Neural cell (in vitro differentiated cells): ENCODE measurements around the gene KIF1B. TPM values are rescaled to one million over a fixed set of nuclear protein-coding genes. Genes with fewer than 3 reads are reported as not detected.

Experiments
- H2AFZ ChIP-seq: fragments of 200-600, 300-800 bp; sonication (generic), shearing (Covaris generic); 2 replicates; pipeline ENCODE4 v1.6.0; 2014; ENCODE audit warnings: low read depth, mild to moderate bottlenecking, antibody characterized with exemption, low read length, moderate library complexity
- H3F3A ChIP-seq: fragments of 200-600 bp; shearing (Covaris generic); 2 replicates; pipeline ENCODE4 v1.6.1; 2016; ENCODE audit warnings: mild to moderate bottlenecking, moderate library complexity, mixed read lengths, antibody characterized with exemption, low read length; ENCODE audit not compliant: insufficient read depth, poor library complexity, severe bottlenecking
- H3K27ac ChIP-seq: fragments of 200-600, 300-800 bp; sonication (generic), shearing (Covaris generic); 2 replicates; pipeline ENCODE4 v1.5.1; 2014; ENCODE audit warnings: mild to moderate bottlenecking, low read length, moderate library complexity
- H3K27me3 ChIP-seq: fragments of 300-800, 200-600 bp; sonication (generic), shearing (Covaris generic); 2 replicates; pipeline ENCODE4 v1.6.0; 2014; ENCODE audit warnings: mild to moderate bottlenecking, low read depth, low read length, moderate library complexity; ENCODE audit not compliant: insufficient read depth
- H3K36me3 ChIP-seq: fragments of 300-800, 200-600 bp; sonication (generic), shearing (Covaris generic); 2 replicates; pipeline ENCODE4 v1.5.1; 2014; ENCODE audit warnings: mild to moderate bottlenecking, antibody characterized with exemption, low read length, moderate library complexity; ENCODE audit not compliant: insufficient read depth
- H3K4me2 ChIP-seq: fragments of 300-800, 200-600 bp; sonication (generic), shearing (Covaris generic); 2 replicates; pipeline ENCODE4 v1.6.0; 2014; ENCODE audit warnings: mild to moderate bottlenecking, low read length
- H3K4me3 ChIP-seq: fragments of 300-800, 200-600 bp; sonication (generic), shearing (Covaris generic); 2 replicates; pipeline ENCODE4 v1.5.1; 2014; ENCODE audit warnings: mild to moderate bottlenecking, low read length, moderate library complexity
- H3K79me2 ChIP-seq: fragments of 200-600 bp; shearing (Covaris generic); replicated peaks from 2 replicates; pipeline ENCODE4 v1.6.0; 2014; ENCODE audit warnings: mild to moderate bottlenecking, low read length, moderate library complexity; ENCODE audit not compliant: insufficient read depth
- H3K9ac ChIP-seq: fragments of 300-800, 200-600 bp; sonication (generic), shearing (Covaris generic); 2 replicates; pipeline ENCODE4 v1.6.1; 2016; ENCODE audit warnings: mild to moderate bottlenecking, low read length, mixed read lengths
- H3K9me2 ChIP-seq: fragments of 200-600 bp; shearing (Covaris generic); 2 replicates; pipeline ENCODE4 v1.6.1; 2016; ENCODE audit warnings: mild to moderate bottlenecking, low read length, mixed read lengths; ENCODE audit not compliant: insufficient read depth
- H3K9me3 ChIP-seq: fragments of 200-600, 300-800 bp; sonication (generic), shearing (Covaris generic); 2 replicates; pipeline ENCODE4 v1.6.1; 2016; ENCODE audit warnings: mild to moderate bottlenecking, mixed run types, low read length, moderate library complexity, mixed read lengths
- H4K20me1 ChIP-seq: fragments of 200-600 bp; shearing (Covaris generic); 2 replicates; pipeline ENCODE4 v1.6.1; 2016; ENCODE audit warnings: mild to moderate bottlenecking, mixed run types; ENCODE audit not compliant: insufficient read depth
- CTCF ChIP-seq: fragments of 450-650 bp; IDR thresholded peaks from 2 replicates; pipeline ENCODE4 v1.5.1; 2014; ENCODE audit warnings: antibody characterized with exemption, mild to moderate bottlenecking, moderate library complexity; ENCODE audit not compliant: poor library complexity, severe bottlenecking
- EP300 ChIP-seq: fragments of 450-650 bp; conservative IDR thresholded peaks from 2 replicates; pipeline ENCODE4 v1.6.1; 2014; ENCODE audit warnings: antibody characterized with exemption, mild to moderate bottlenecking, moderate library complexity; ENCODE audit not compliant: poor library complexity, severe bottlenecking
- EZH2 ChIP-seq: fragments of 200-600, 300-800 bp; shearing (Covaris generic), sonication (generic); IDR thresholded peaks from 2 replicates; pipeline ENCODE4 v1.6.1; 2014; ENCODE audit warnings: antibody characterized with exemption, low read length, borderline replicate concordance, mild to moderate bottlenecking; ENCODE audit not compliant: insufficient read depth, poor library complexity, severe bottlenecking
- MXI1 ChIP-seq: fragments of 450-650 bp; conservative IDR thresholded peaks from 2 replicates; pipeline ENCODE4 v1.6.1; 2014; ENCODE audit warnings: antibody characterized with exemption, mild to moderate bottlenecking; ENCODE audit not compliant: poor library complexity, severe bottlenecking
- POLR2AphosphoS5 ChIP-seq: IDR thresholded peaks from 2 replicates; pipeline ENCODE4 v1.6.1; 2012
- RAD21 ChIP-seq: fragments of 450-650 bp; conservative IDR thresholded peaks from 2 replicates; pipeline ENCODE4 v1.6.1; 2014; ENCODE audit warnings: antibody characterized with exemption, mild to moderate bottlenecking, moderate library complexity
- SMC3 ChIP-seq: fragments of 450-650 bp; conservative IDR thresholded peaks from 2 replicates; pipeline ENCODE4 v1.6.1; 2014; ENCODE audit warnings: antibody characterized with exemption, mild to moderate bottlenecking, moderate library complexity; ENCODE audit not compliant: poor library complexity
- TAF1 ChIP-seq: IDR thresholded peaks from 2 replicates; pipeline ENCODE4 v1.6.1; 2012; ENCODE audit warnings: low read depth
- polyA plus RNA-seq: library from polyadenylated mRNA; depleted of rRNA; stranded (reverse); fragments of >200 nt; gene quantifications from 2 replicates; pipeline ENCODE4 v1.2.3, GENCODE V29; 2014
- TF ChIP-seq, protein P1 (sequence below): IDR thresholded peaks from 2 replicates; pipeline ENCODE4 v1.6.1; 2012; ENCODE audit warnings: borderline replicate concordance

KIF1B gene
- polyA plus RNA-seq, 1 donor from 2014 or later, result 76.4 TPM

DNA sequence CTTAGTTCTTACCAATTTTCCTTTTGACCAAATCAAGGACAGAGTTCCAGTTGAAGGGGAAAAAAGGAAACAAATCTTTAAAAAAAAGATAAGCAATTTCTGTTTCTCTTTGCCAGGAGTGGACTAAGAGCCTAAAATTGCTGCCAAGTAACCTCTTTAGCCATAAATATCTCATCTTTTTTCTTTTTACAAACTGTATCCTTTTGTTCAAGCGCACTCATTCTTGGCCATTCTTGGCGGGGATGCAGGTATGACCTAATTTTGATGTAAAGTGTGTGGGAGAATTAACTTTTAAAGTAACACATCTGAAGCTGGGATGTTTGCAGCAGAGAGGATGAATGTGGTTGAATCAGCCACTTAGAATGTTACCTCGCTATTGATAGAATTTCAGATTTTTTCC lies 13.4 kb upstream of the KIF1B start:
- Histone ChIP-seq H3K27me3 (no peaks in the 10 kb centered on the region), H3K9me3 (no peaks in the 10 kb centered on the region), H3K4me2 (no peak overlapping the region), H3K79me2 (no peaks in the 10 kb centered on the region), H3K9ac (no peak overlapping the region), H3K36me3 (no peaks in the 10 kb centered on the region), H3F3A (no peaks in the 10 kb centered on the region), H4K20me1 (no peaks in the 10 kb centered on the region), H3K4me3 (no peak overlapping the region), H3K27ac (no peak overlapping the region), H2AFZ (no peak overlapping the region), H3K9me2 (no peaks in the 10 kb centered on the region)
- TF ChIP-seq EP300 (no peak), CTCF (no peak), MXI1 (no peak), RAD21 (no peak), TAF1 (no peak), EZH2 (no peak), SMC3 (no peak)
- TF ChIP-seq, protein P1, sequence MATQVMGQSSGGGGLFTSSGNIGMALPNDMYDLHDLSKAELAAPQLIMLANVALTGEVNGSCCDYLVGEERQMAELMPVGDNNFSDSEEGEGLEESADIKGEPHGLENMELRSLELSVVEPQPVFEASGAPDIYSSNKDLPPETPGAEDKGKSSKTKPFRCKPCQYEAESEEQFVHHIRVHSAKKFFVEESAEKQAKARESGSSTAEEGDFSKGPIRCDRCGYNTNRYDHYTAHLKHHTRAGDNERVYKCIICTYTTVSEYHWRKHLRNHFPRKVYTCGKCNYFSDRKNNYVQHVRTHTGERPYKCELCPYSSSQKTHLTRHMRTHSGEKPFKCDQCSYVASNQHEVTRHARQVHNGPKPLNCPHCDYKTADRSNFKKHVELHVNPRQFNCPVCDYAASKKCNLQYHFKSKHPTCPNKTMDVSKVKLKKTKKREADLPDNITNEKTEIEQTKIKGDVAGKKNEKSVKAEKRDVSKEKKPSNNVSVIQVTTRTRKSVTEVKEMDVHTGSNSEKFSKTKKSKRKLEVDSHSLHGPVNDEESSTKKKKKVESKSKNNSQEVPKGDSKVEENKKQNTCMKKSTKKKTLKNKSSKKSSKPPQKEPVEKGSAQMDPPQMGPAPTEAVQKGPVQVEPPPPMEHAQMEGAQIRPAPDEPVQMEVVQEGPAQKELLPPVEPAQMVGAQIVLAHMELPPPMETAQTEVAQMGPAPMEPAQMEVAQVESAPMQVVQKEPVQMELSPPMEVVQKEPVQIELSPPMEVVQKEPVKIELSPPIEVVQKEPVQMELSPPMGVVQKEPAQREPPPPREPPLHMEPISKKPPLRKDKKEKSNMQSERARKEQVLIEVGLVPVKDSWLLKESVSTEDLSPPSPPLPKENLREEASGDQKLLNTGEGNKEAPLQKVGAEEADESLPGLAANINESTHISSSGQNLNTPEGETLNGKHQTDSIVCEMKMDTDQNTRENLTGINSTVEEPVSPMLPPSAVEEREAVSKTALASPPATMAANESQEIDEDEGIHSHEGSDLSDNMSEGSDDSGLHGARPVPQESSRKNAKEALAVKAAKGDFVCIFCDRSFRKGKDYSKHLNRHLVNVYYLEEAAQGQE, result no peak

- no peaks in the 10 kb centered on the region for H3F3A ChIP-seq
- H3K9me3 ChIP-seq, result no peaks in the 10 kb centered on the region
- H3K36me3 ChIP-seq, result no peaks in the 10 kb centered on the region
- no peaks in the 10 kb centered on the region for H3K27me3 ChIP-seq
- no peak overlapping the region for H3K9ac ChIP-seq
- TF ChIP-seq EP300 (no peak), EZH2 (no peak), MXI1 (no peak), POLR2AphosphoS5 (no peak), RAD21 (no peak), TAF1 (no peak), CTCF (no peak), SMC3 (no peak)
- TF ChIP-seq, protein P1, result no peak
- H3K9me2 ChIP-seq, result no peaks in the 10 kb centered on the region
- H3K4me3 ChIP-seq, result no peak overlapping the region
- no peak overlapping the region for H3K27ac ChIP-seq
- H4K20me1 ChIP-seq, result no peaks in the 10 kb centered on the region
- no peaks in the 10 kb centered on the region for H3K79me2 ChIP-seq
- no peak overlapping the region for H3K4me2 ChIP-seq
- H2AFZ ChIP-seq, result no peak overlapping the region
These were observed 9.8 kb upstream of the KIF1B start for GRCh38 chr1:10200620-10201019.
